Fibroblast of mammary gland (primary cell): ENCODE results near the gene PABPC3.

Experiments
- DNase-seq: peaks from one replicate; pipeline ENCODE4 v3.0.0-alpha.2; 2010; ENCODE audit warnings: low read depth
- H3K4me3 ChIP-seq: 2 replicates; pipeline ENCODE4 v1.5.1; 2011; ENCODE audit warnings: low read depth, mild to moderate bottlenecking, low read length, moderate library complexity; ENCODE audit not compliant: control insufficient read depth
- CTCF ChIP-seq: conservative IDR thresholded peaks from 2 replicates; pipeline ENCODE4 v1.5.1; 2011; ENCODE audit warnings: low read depth, low read length, inconsistent platforms; ENCODE audit not compliant: control insufficient read depth, insufficient read depth

The PABPC3 gene

GRCh38 chr13:25095851-25096453, at the start of gene PABPC3:
Gene PABPC3 (plus strand): TSS chr13:25096136. CDS start chr13:25096199, 63 bp downstream.
- TF ChIP-seq CTCF = no peak
- no peak for DNase-seq
- peak within 1 kb of the TSS; percentile 16 for H3K4me3 ChIP-seq

DNA sequence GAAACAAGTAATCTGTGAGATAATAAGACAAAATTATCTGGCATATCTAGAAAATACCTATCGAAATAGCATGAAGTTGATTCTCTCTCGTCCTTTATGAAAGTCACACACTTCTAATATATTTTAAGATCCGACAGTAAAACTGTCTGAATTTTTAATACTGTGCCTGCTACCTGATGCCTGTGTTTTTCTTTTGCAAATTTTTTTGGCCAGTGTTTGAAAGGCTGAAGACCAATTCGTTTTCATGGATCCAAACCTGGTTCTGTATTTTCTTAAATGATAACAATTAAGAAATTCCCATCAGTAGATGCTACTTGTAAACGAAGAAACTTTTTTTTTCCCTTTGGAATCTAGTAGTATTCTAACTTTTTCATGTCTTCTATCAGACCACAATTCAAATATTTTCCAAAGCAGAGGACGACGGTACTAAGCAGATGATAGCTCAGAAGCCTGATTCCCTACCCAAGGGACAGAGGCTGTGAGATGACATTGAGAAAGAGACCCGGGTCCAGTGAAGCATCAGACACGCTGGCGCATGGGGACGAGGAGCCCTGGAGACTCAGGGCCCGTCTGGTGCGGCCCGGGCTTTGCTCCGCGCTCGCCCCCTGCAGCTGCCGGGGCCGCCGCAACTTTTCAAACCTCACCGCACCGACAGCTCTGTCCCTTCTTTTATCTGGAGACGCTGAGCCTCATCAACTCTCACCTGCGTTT, 49.5 kb upstream of the PABPC3 start:
- H3K4me3 ChIP-seq = peak overlapping the region; percentile 21
- no peak for TF ChIP-seq CTCF
- DNase-seq = no peak

- no peak for TF ChIP-seq CTCF
- H3K4me3 ChIP-seq = peak overlapping the region; percentile 21
- DNase-seq = peak; percentile 17
Measured at GRCh38 chr13:25046985-25047511, 48.9 kb upstream of the PABPC3 start.

GRCh38 chr13:25051065-25051464, 44.9 kb upstream of the PABPC3 start:
- no peak for TF ChIP-seq CTCF

DNA sequence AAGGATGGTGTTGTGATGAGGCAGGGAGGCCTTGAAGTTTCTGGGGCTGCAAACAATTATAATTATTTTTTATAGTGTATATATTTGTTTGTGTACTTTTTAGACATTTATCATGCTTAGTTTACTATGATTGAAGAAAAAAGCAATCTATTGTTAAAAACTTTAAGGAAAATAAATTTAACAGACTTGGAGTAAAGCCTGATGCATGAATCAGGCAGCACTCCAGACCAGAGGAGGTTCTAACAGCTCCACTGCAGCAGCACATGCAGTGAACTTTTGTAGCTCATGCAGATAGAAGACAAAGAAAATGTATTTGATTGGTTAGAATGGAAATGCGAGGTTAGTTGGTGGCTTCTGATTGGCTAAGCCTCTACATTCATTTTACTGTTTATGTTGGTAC, 36.8 kb upstream of the PABPC3 start:
- no peak for DNase-seq
- no peak for TF ChIP-seq CTCF
- no peak overlapping the region for H3K4me3 ChIP-seq

More at GRCh38 chr13:25051065-25051464, 44.9 kb upstream of the PABPC3 start:
- no peak for DNase-seq
- no peak overlapping the region for H3K4me3 ChIP-seq

GRCh38 chr13:25059958-25060357, 36.0 kb upstream of the PABPC3 start:
- no peak for DNase-seq

More at GRCh38 chr13:25059958-25060357, 36.0 kb upstream of the PABPC3 start:
- H3K4me3 ChIP-seq = no peak overlapping the region
- no peak for TF ChIP-seq CTCF
